Loucy (cell line): ENCODE measurements around the gene FOXK1.

Experiments used
- CTCF ChIP-seq: fragments of 200-600 bp; sonication (generic); conservative IDR thresholded peaks from 2 replicates; pipeline ENCODE4 v1.5.1; 2014; ENCODE audit warnings: mild to moderate bottlenecking, antibody characterized with exemption, low read length
- EZH2phosphoT487 ChIP-seq: fragments of 200-600 bp; IDR thresholded peaks from 2 replicates; pipeline ENCODE4 v1.6.1; 2018; ENCODE audit warnings: antibody characterized with exemption, mild to moderate bottlenecking, moderate library complexity, borderline replicate concordance

DNA sequence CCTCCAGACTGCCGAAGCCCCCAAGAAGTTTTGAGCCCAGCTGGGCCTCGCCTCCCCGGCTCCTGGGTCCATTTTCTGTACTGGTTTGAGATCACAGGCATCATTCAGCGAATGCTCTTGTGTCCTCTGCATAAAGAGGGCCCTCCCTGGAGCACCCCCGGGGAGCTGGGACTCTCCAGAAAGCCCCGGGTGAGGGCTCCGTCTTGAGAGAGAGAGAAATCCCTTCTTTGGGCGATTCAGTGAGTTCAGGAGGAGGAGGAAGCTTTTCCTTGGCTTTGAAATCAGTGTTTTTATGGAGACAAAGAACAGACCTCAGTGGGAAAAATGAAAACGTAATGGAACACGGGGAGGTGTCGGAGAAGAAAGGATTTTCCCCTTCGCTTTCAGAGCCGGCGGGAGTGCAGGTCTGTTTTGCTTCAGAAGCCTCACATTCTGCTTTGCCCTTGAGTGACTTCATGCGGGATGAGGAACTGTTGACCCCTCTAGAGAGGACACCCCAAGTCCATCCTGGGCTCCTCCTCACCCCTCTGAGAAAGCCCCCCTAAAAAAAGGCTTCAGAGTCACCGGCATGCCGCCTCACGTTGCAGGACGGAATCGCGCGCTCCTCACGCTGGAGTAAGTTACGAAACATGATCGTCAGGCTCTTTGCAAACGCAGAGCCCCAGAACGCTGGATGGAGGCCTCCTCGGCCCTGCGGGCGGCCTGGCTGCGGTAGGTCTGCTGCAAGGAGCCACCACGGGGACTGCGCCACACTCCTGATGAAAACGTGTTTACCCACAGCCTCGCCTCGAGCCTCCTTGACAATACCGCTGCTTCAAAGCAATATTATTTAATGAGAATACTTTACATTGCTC lies 84.8 kb downstream of the FOXK1 start:
- TF ChIP-seq CTCF (no peak), EZH2phosphoT487 (no peak)
